Activated naive CD4-positive, alpha-beta T cell treated with anti-CD3 and anti-CD28 coated beads for 36 hours (primary cell): ENCODE data around the gene SLC23A2. TPM values are rescaled to one million over a fixed set of nuclear protein-coding genes. Genes with fewer than 3 reads are reported as not detected.
"Not testable (repeated sequence)": the region's sequence is repeated elsewhere in the genome, so short reads cannot be mapped to it uniquely, and the experiment has no call there.

Experiments
- CTCF ChIA-PET: fragments of 350-600 bp; sonication (Branson Sonifier 250); formaldehyde crosslinking; loops from one replicate; lab custom pipeline; 2021; ENCODE audit warnings: antibody characterized with exemption; lab: Charles Lee
- DNase-seq: peaks from one replicate; pipeline ENCODE4 v3.0.0-alpha.2; 2020
- H3K27ac Mint-ChIP-seq: one replicate; pipeline ENCODE4 v1.8.0; 2021; ENCODE audit warnings: mild to moderate bottlenecking, mixed read lengths
- H3K27me3 Mint-ChIP-seq: one replicate; pipeline ENCODE4 v1.8.0; 2021; ENCODE audit warnings: low read depth, mixed read lengths
- H3K36me3 Mint-ChIP-seq: one replicate; pipeline ENCODE4 v1.8.0; 2021; ENCODE audit warnings: low read depth, mixed read lengths
- H3K4me1 Mint-ChIP-seq: one replicate; pipeline ENCODE4 v1.8.0; 2021; ENCODE audit warnings: low read depth, mixed read lengths
- H3K4me3 Mint-ChIP-seq: one replicate; pipeline ENCODE4 v1.8.0; 2021; ENCODE audit warnings: mild to moderate bottlenecking, moderate library complexity, mixed read lengths
- H3K9me3 Mint-ChIP-seq: one replicate; pipeline ENCODE4 v1.8.0; 2021; ENCODE audit warnings: mixed read lengths
- intact Hi-C: fragments of 100-400 bp; cut with micrococcal nuclease; formaldehyde crosslinking; loops from one replicate; pipeline ENCODE4 v1.15.1; 2023
- total RNA-seq, 2 experiments: library from RNA; stranded (reverse); gene quantifications; one replicate each; pipeline ENCODE4 v1.2.3, GENCODE V29; 2021

The SLC23A2 gene
- 10 to 100 TPM; 16.4 to 18.1 TPM for total RNA-seq

GRCh38 chr20:5001174-5002076 is at the start of gene SLC23A2:
SLC23A2 (minus strand) TSS chr20:5001510; CDS start chr20:4932562, 68,948 bp downstream.
- DNase-seq: peak; percentile 60
- Mint-ChIP-seq H3K9me3 (no peaks in the 10 kb centered on the region), H3K36me3 (peaks cover 6% of the 10 kb centered on the region), H3K27me3 (no peaks in the 10 kb centered on the region), H3K4me1 (peaks cover 30% of the 10 kb centered on the region), H3K27ac (peak within 1 kb of the TSS; percentile 79), H3K4me3 (peak within 1 kb of the TSS; percentile 87)
- CTCF ChIA-PET: no interaction called here
- intact Hi-C loops: loop anchor here (2.0 to 5.0 kb wide), 4 partner anchors 56 to 187 kb away; no protein-coding TSS in a partner anchor

- no peaks in the 10 kb centered on the region for H3K27me3 Mint-ChIP-seq
- H3K4me3 Mint-ChIP-seq: no peak overlapping the region
- H3K27ac Mint-ChIP-seq: no peak overlapping the region
- no peaks in the 10 kb centered on the region for H3K4me1 Mint-ChIP-seq
- CTCF ChIA-PET: interaction anchor here (0.7 kb wide), 1 partner anchor 222 kb away, joined by 4 read pairs; no protein-coding TSS in a partner anchor
- no peaks in the 10 kb centered on the region for H3K36me3 Mint-ChIP-seq
- no peak for DNase-seq
- intact Hi-C loops: no loop called here
- H3K9me3 Mint-ChIP-seq: no peaks in the 10 kb centered on the region
These were observed 45.5 kb upstream of the SLC23A2 start for GRCh38 chr20:5046656-5047339.

DNA sequence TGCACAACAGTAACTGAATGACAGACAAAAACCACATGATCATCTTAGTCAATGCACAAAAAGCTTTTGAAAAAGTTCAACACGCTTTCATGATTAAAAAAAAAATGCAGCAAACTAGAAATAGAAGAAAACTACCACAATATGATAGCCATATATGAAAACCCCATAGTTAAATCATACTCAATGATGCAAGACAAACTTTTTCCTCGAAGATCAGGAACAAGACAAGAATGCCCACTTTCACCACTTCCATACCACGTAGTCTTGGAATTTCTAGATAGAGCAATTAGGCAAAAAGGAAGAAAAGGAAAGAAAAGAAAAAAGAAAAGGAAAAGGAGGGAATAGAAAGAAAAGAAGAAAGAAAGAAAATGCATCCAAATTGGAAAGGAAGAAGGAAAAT is 44.6 kb upstream of the SLC23A2 start:
- CTCF ChIA-PET: no interaction called here
- intact Hi-C loops: no loop called here
- no peaks in the 10 kb centered on the region for H3K9me3 Mint-ChIP-seq
- H3K27ac Mint-ChIP-seq: no peak overlapping the region
- H3K27me3 Mint-ChIP-seq: no peaks in the 10 kb centered on the region
- DNase-seq: no peak
- no peaks in the 10 kb centered on the region for H3K4me1 Mint-ChIP-seq
- no peak overlapping the region for H3K4me3 Mint-ChIP-seq
- H3K36me3 Mint-ChIP-seq: no peaks in the 10 kb centered on the region

DNA sequence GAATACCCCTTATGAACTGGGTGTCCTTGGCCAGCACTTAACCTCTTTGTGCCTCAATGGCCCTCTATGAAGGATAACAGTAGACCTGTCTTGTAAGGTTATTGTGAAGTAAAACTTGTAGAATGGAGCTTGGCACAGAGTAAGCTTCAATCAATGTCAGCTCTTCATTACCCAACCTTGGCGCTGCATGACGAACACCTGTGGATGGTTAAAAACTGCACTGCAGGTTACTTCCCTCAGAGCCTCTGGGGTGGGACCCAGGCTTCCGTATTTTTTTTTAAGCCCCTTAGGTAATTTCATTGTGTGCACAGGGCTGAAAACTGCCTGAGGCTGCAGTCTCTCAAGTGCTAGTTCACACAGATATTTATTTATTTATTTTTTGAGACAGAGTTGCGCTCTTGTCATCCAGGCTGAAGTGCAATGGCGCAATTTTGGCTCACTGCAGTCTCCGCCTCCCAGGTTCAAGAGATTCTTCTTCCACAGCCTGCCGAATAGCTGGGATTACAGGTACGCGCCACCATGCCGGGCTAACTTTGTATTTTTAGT is 42.8 kb upstream of the SLC23A2 start:
- DNase-seq: no peak
- H3K36me3 Mint-ChIP-seq: no peaks in the 10 kb centered on the region
- H3K27me3 Mint-ChIP-seq: no peaks in the 10 kb centered on the region
- CTCF ChIA-PET: no interaction called here
- H3K27ac Mint-ChIP-seq: no peak overlapping the region
- H3K4me1 Mint-ChIP-seq: peaks cover 2% of the 10 kb centered on the region
- H3K4me3 Mint-ChIP-seq: no peak overlapping the region
- intact Hi-C loops: no loop called here
- no peaks in the 10 kb centered on the region for H3K9me3 Mint-ChIP-seq

DNA sequence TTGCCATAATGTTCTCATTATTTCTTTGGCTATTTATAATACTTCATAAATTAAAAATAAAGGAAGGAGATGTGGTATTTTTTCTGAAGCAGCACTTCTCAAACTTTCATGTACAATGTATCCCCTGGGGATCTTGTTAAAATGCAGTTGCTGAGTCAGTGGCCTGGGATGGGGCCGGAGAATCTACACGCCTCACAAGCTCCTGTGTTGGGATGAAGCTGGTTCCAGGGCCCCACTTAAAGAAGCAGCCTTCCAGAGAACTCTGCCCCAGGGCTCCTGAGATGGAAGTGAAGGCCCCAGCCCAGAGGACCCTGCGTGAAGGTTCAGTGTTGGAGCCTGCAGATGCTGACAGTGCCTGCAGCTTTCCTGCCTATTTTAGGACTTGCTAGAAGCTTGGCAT is 40.1 kb upstream of the SLC23A2 start:
- Mint-ChIP-seq H3K27me3 (no peaks in the 10 kb centered on the region), H3K4me3 (no peak overlapping the region), H3K27ac (no peak overlapping the region), H3K4me1 (peaks cover 4% of the 10 kb centered on the region), H3K9me3 (no peaks in the 10 kb centered on the region), H3K36me3 (no peaks in the 10 kb centered on the region)
- intact Hi-C loops: no loop called here
- CTCF ChIA-PET: interaction anchor here (0.7 to 1.3 kb wide), 3 partner anchors 36 to 228 kb away, joined by 3 to 4 read pairs (median 3); no protein-coding TSS in a partner anchor
- DNase-seq: no peak

DNA sequence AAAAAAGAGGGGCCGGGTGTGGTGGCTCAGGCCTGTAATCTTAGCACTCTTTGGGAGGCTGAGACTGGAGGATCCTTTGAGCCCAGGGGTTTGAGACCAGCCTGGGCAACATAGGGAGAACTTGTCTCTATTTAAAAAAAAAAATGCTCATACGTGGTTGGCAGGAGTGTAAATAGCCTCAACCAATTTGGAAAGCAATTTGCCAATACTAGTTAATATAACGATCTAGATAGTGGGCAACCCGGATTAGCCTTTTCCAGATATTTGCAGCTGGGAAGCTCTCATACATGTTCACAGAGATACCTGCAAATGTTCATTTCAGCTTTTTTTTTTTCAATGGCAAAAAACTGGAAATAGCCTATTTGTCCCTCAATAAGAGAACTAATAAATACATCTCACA is 39.0 kb upstream of the SLC23A2 start:
- intact Hi-C loops: no loop called here
- DNase-seq: no peak
- H3K4me1 Mint-ChIP-seq: peaks cover 4% of the 10 kb centered on the region
- no peak overlapping the region for H3K4me3 Mint-ChIP-seq
- no peaks in the 10 kb centered on the region for H3K36me3 Mint-ChIP-seq
- CTCF ChIA-PET: interaction anchor here (0.6 to 0.8 kb wide), 2 partner anchors 152 to 307 kb away, joined by 3 to 4 read pairs; no protein-coding TSS in a partner anchor
- no peaks in the 10 kb centered on the region for H3K27me3 Mint-ChIP-seq
- H3K27ac Mint-ChIP-seq: no peak overlapping the region
- no peaks in the 10 kb centered on the region for H3K9me3 Mint-ChIP-seq

DNA sequence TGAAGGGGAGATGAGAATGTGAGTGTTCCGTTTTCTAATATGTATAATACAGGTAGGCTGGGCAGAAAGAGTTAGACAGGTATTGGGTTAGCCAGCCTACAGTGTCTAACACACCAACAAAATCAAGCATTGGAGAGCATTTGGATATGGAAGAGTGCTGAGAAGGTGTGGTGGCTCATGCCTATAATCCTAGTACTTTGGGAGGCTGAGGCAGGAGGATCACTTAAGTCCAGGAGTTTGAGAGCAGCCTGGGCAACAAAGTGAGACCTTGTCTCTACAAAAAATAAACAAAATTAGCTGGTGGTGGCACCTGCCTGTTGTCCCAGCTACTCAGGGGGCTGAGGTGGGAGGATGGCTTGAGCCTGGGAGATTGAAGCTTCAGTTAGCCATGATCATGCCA is 38.6 kb upstream of the SLC23A2 start:
- Mint-ChIP-seq H3K4me1 (peaks cover 4% of the 10 kb centered on the region), H3K9me3 (no peaks in the 10 kb centered on the region), H3K4me3 (no peak overlapping the region), H3K27ac (no peak overlapping the region), H3K36me3 (no peaks in the 10 kb centered on the region), H3K27me3 (no peaks in the 10 kb centered on the region)
- DNase-seq: no peak
- intact Hi-C loops: no loop called here
- CTCF ChIA-PET: interaction anchor here (0.8 to 1.3 kb wide), 2 partner anchors 62 to 307 kb away, joined by 3 read pairs; no protein-coding TSS in a partner anchor

- peak; percentile 48 for DNase-seq
- H3K36me3 Mint-ChIP-seq: no peaks in the 10 kb centered on the region
- intact Hi-C loops: no loop called here
- H3K4me3 Mint-ChIP-seq: no peak overlapping the region
- peaks cover 4% of the 10 kb centered on the region for H3K4me1 Mint-ChIP-seq
- CTCF ChIA-PET: interaction anchor here (1.3 kb wide), 1 partner anchor 62 kb away, joined by 3 read pairs; no protein-coding TSS in a partner anchor
- H3K27me3 Mint-ChIP-seq: no peaks in the 10 kb centered on the region
- no peaks in the 10 kb centered on the region for H3K9me3 Mint-ChIP-seq
- no peak overlapping the region for H3K27ac Mint-ChIP-seq
These were observed 37.9 kb upstream of the SLC23A2 start for GRCh38 chr20:5039255-5039657.

- Mint-ChIP-seq H3K27me3 (no peaks in the 10 kb centered on the region), H3K4me3 (no peak overlapping the region), H3K36me3 (no peaks in the 10 kb centered on the region), H3K27ac (no peak overlapping the region), H3K9me3 (no peaks in the 10 kb centered on the region), H3K4me1 (peaks cover 4% of the 10 kb centered on the region)
- intact Hi-C loops: no loop called here
- no peak for DNase-seq
- CTCF ChIA-PET: interaction anchor here (0.6 to 1.3 kb wide), 2 partner anchors 20 to 43 kb away, joined by 3 to 9 read pairs; no protein-coding TSS in a partner anchor
These were observed 35.5 kb upstream of the SLC23A2 start for GRCh38 chr20:5036828-5037227.

DNA sequence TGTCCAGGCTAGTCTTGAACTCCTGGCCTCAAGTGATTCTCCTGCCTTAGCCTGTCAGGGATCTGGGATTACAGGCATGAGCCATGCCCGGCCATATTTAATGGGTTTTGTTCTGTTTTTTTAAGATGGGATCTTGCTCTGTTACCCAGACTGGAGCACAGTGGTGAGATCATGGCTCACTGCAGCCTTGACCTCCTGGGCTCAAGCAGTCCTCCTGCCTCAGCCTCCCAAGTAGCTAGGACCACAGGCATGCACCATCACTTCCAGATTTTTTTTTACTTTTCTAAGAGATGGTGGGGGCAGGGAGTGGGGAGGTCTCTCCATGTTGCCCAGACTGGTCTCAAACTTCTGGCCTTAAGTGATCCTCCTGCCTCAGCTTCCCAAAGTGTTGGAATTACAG is 34.2 kb upstream of the SLC23A2 start:
- CTCF ChIA-PET: interaction anchor here (0.6 to 1.4 kb wide), 4 partner anchors 21 to 276 kb away, joined by 3 to 5 read pairs (median 4); no protein-coding TSS in a partner anchor
- intact Hi-C loops, H3K4me3 Mint-ChIP-seq, H3K27me3 Mint-ChIP-seq, DNase-seq, H3K4me1 Mint-ChIP-seq, H3K36me3 Mint-ChIP-seq, H3K9me3 Mint-ChIP-seq, H3K27ac Mint-ChIP-seq: not testable (repeated sequence)

GRCh38 chr20:5033566-5033965 is 32.3 kb upstream of the SLC23A2 start:
- Mint-ChIP-seq H3K27me3 (no peaks in the 10 kb centered on the region), H3K36me3 (no peaks in the 10 kb centered on the region), H3K27ac (no peak overlapping the region), H3K4me1 (peaks cover 2% of the 10 kb centered on the region), H3K4me3 (no peak overlapping the region), H3K9me3 (no peaks in the 10 kb centered on the region)
- intact Hi-C loops: no loop called here
- no peak for DNase-seq
- CTCF ChIA-PET: interaction anchor here (1.4 kb wide), 1 partner anchor 23 kb away, joined by 5 read pairs; no protein-coding TSS in a partner anchor

GRCh38 chr20:5031701-5032100 is 30.4 kb upstream of the SLC23A2 start:
- H3K4me3 Mint-ChIP-seq, H3K27me3 Mint-ChIP-seq, H3K27ac Mint-ChIP-seq, H3K9me3 Mint-ChIP-seq, intact Hi-C loops, H3K4me1 Mint-ChIP-seq, DNase-seq, H3K36me3 Mint-ChIP-seq, CTCF ChIA-PET: not testable (repeated sequence)
